ENCODE measurements around the gene C18orf63.

GRCh38 chr18:74311000-74311399 is 4.6 kb upstream of the C18orf63 start:
- no peak for TF ChIP-seq CTCF (IDR thresholded peaks at IDR 0.05)
- no peak for TF ChIP-seq POLR2A (IDR thresholded peaks at IDR 0.05)
